SK-N-SH treated with all-trans-retinoic acid at 6 μM for 48 hours (cell line): ENCODE results near the gene DNASE1L3.

Experiments
- ARNTL ChIP-seq: fragments of 450-650 bp; formaldehyde crosslinking; IDR thresholded peaks from 2 replicates; pipeline ENCODE4 v1.5.0; 2020; ENCODE audit warnings: low read depth, mild to moderate bottlenecking, moderate library complexity, borderline replicate concordance
- BACH2 ChIP-seq: fragments of 250-450 bp; sonication (Bioruptor Pico); IDR thresholded peaks from 2 replicates; pipeline ENCODE4 v1.9.0; 2021; ENCODE audit warnings: mild to moderate bottlenecking, borderline replicate concordance
- CREB5 ChIP-seq: fragments of 250-450 bp; sonication (Bioruptor Pico); IDR thresholded peaks from 2 replicates; pipeline ENCODE4 v1.5.1; 2020; ENCODE audit warnings: low read depth, mild to moderate bottlenecking, moderate library complexity
- CSDC2 ChIP-seq: fragments of 250-450 bp; sonication (Bioruptor Pico); IDR thresholded peaks from 2 replicates; pipeline ENCODE4 v1.5.0; 2020; ENCODE audit warnings: mild to moderate bottlenecking, moderate library complexity
- CSRNP3 ChIP-seq: fragments of 250-450 bp; sonication (Bioruptor Pico); IDR thresholded peaks from 2 replicates; pipeline ENCODE4 v1.5.1; 2021; ENCODE audit warnings: mild to moderate bottlenecking, moderate library complexity
- ESRRG ChIP-seq: fragments of 250-450 bp; sonication (Bioruptor Pico); IDR thresholded peaks from 2 replicates; pipeline ENCODE4 v1.6.1; 2021; ENCODE audit warnings: mild to moderate bottlenecking
- PATZ1 ChIP-seq: fragments of 250-450 bp; sonication (Bioruptor Pico); IDR thresholded peaks from 2 replicates; pipeline ENCODE4 v1.8.0; 2020; ENCODE audit warnings: mild to moderate bottlenecking, moderate library complexity, borderline replicate concordance
- RARB ChIP-seq: fragments of 250-450 bp; sonication (Bioruptor Pico); IDR thresholded peaks from 2 replicates; pipeline ENCODE4 v1.8.0; 2021; ENCODE audit warnings: mild to moderate bottlenecking, moderate library complexity
- TCF4 ChIP-seq: fragments of 250-450 bp; sonication (Bioruptor Pico); IDR thresholded peaks from 2 replicates; pipeline ENCODE4 v1.8.0; 2021; ENCODE audit warnings: mild to moderate bottlenecking, moderate library complexity, borderline replicate concordance
- ZFP3 ChIP-seq: fragments of 250-450 bp; sonication (Bioruptor Pico); IDR thresholded peaks from 2 replicates; pipeline ENCODE4 v1.5.0; 2020; ENCODE audit warnings: mild to moderate bottlenecking, moderate library complexity
- ZFP30 ChIP-seq: fragments of 450-650 bp; formaldehyde crosslinking; IDR thresholded peaks from 2 replicates; pipeline ENCODE4 v1.5.0; 2022; ENCODE audit warnings: mild to moderate bottlenecking, moderate library complexity

- TF ChIP-seq ZFP3 (CRISPR knock-in tag) (no peak), ZFP30 (CRISPR knock-in tag) (no peak), ARNTL (CRISPR knock-in tag) (no peak), RARB (CRISPR knock-in tag) (no peak), CSRNP3 (CRISPR knock-in tag) (no peak), CREB5 (CRISPR knock-in tag) (no peak), ESRRG (CRISPR knock-in tag) (no peak), PATZ1 (CRISPR knock-in tag) (no peak), TCF4 (no peak), CSDC2 (CRISPR knock-in tag) (no peak), BACH2 (CRISPR knock-in tag) (no peak)
Measured at GRCh38 chr3:58167431-58168351, 43.1 kb downstream of the DNASE1L3 start.
